IMR-90 (cell line): ENCODE data around the gene NLRP1. TPM values are rescaled to one million over a fixed set of nuclear protein-coding genes. Genes with fewer than 3 reads are reported as not detected.

Experiments
- ATAC-seq: fragments of 200-7000 bp; cut with Tn5 transposase; 2 replicates; pipeline ENCODE4 v1.9.1; 2020; ENCODE audit warnings: low read depth, mild to moderate bottlenecking, moderate library complexity
- BruUV-seq: library from RNA; stranded (reverse); fragments of 400-500 nt; replicated peaks from 2 replicates; lab custom pipeline; 2021; lab: Mats Ljungman, UMichigan
- CTCF ChIA-PET: fragments of 300-600 bp; formaldehyde crosslinking; extraction: SDS; loops from one replicate; lab custom pipeline; 2021; ENCODE audit warnings: antibody characterized with exemption; lab: Yijun Ruan, JAX
- POLR2A ChIA-PET: fragments of 300-600 bp; sonication (Branson Sonifier 250); formaldehyde crosslinking; loops from one replicate; lab custom pipeline; 2022; ENCODE audit warnings: antibody characterized with exemption; ENCODE audit not compliant: unreplicated experiment; lab: Charles Lee
- DNase-seq: peaks from one replicate; pipeline ENCODE4 v3.0.0; 2013
- H2AFZ ChIP-seq: replicated peaks from 2 replicates; pipeline ENCODE3; 2013; ENCODE audit warnings: low read length, mild to moderate bottlenecking; ENCODE audit not compliant: poor library complexity
- H2AK5ac ChIP-seq: 2 replicates; pipeline ENCODE4 v1.6.1; 2013; ENCODE audit warnings: low read depth, low read length, inconsistent platforms
- H2AK9ac ChIP-seq: replicated peaks from 2 replicates; pipeline ENCODE3; 2013; ENCODE audit warnings: mild to moderate bottlenecking, low read depth, low read length, moderate library complexity; ENCODE audit not compliant: poor library complexity
- H2BK120ac ChIP-seq: 2 replicates; pipeline ENCODE4 v1.6.1; 2013; ENCODE audit warnings: low read depth, low read length, inconsistent platforms
- H2BK15ac ChIP-seq: 3 replicates; pipeline ENCODE4 v1.6.1; 2013; ENCODE audit warnings: low read depth, low read length, inconsistent platforms
- H2BK20ac ChIP-seq: 2 replicates; pipeline ENCODE4 v1.6.1; 2013; ENCODE audit warnings: low read depth, mild to moderate bottlenecking, inconsistent platforms, low read length, moderate library complexity
- H2BK5ac ChIP-seq: 2 replicates; pipeline ENCODE4 v1.6.1; 2013; ENCODE audit warnings: mild to moderate bottlenecking, low read depth, low read length, inconsistent platforms; ENCODE audit not compliant: poor library complexity, severe bottlenecking
- H3K14ac ChIP-seq: replicated peaks from 2 replicates; pipeline ENCODE4 v1.6.1; 2013; ENCODE audit warnings: low read depth, low read length, inconsistent platforms
- H3K18ac ChIP-seq: 2 replicates; pipeline ENCODE4 v1.6.1; 2013; ENCODE audit warnings: low read depth, low read length, control low read depth
- H3K23ac ChIP-seq: 2 replicates; pipeline ENCODE4 v1.6.1; 2013; ENCODE audit warnings: low read depth, low read length, inconsistent platforms
- H3K27ac ChIP-seq: 2 replicates; pipeline ENCODE4 v1.5.1; 2013; ENCODE audit warnings: mild to moderate bottlenecking, control low read depth, low read length; ENCODE audit not compliant: insufficient read depth
- H3K27me3 ChIP-seq: 2 replicates; pipeline ENCODE4 v1.6.1; 2013; ENCODE audit warnings: low read length; ENCODE audit not compliant: control insufficient read depth, insufficient read depth
- H3K36me3 ChIP-seq: 2 replicates; pipeline ENCODE4 v1.6.1; 2013; ENCODE audit warnings: low read length, mixed read lengths; ENCODE audit not compliant: control insufficient read depth, insufficient read depth
- H3K4ac ChIP-seq: 2 replicates; pipeline ENCODE4 v1.6.1; 2013; ENCODE audit warnings: low read depth, low read length, inconsistent platforms
- H3K4me1 ChIP-seq: 2 replicates; pipeline ENCODE4 v1.6.1; 2013; ENCODE audit warnings: low read length, mixed read lengths; ENCODE audit not compliant: control insufficient read depth, insufficient read depth
- H3K4me2 ChIP-seq: 2 replicates; pipeline ENCODE4 v1.6.1; 2013; ENCODE audit warnings: low read depth, mild to moderate bottlenecking, control low read depth, low read length, moderate library complexity
- H3K4me3 ChIP-seq: 2 replicates; pipeline ENCODE4 v1.5.1; 2013; ENCODE audit warnings: low read depth, mild to moderate bottlenecking, control low read depth, low read length, moderate library complexity; ENCODE audit not compliant: insufficient read depth
- H3K56ac ChIP-seq: 2 replicates; pipeline ENCODE4 v1.6.1; 2013; ENCODE audit warnings: low read length, inconsistent platforms; ENCODE audit not compliant: insufficient read depth; ENCODE audit errors: extremely low read depth
- H3K79me1 ChIP-seq, 2 experiments: 2 replicates each; pipeline ENCODE4 v1.6.1; 2013; ENCODE audit warnings: low read length in 2 of 2, inconsistent platforms in 1 of 2, low read depth in 1 of 2
- H3K9ac ChIP-seq: 2 replicates; pipeline ENCODE4 v1.6.1; 2013; ENCODE audit warnings: low read depth, low read length, control low read depth
- H3K9me1 ChIP-seq: 2 replicates; pipeline ENCODE4 v1.6.1; 2013; ENCODE audit warnings: low read length, inconsistent platforms; ENCODE audit not compliant: insufficient read depth
- H3K9me3 ChIP-seq: 2 replicates; pipeline ENCODE4 v1.6.1; 2013; ENCODE audit warnings: low read length; ENCODE audit not compliant: control insufficient read depth, insufficient read depth
- H4K20me1 ChIP-seq: 2 replicates; pipeline ENCODE4 v1.6.1; 2013; ENCODE audit warnings: low read length, inconsistent platforms; ENCODE audit not compliant: insufficient read depth
- H4K5ac ChIP-seq: 2 replicates; pipeline ENCODE4 v1.6.1; 2013; ENCODE audit warnings: mild to moderate bottlenecking, low read depth, low read length, control low read depth
- H4K8ac ChIP-seq, 2 experiments: 2 replicates each; pipeline ENCODE4 v1.6.1; 2013; ENCODE audit warnings: low read depth in 2 of 2, low read length in 2 of 2, control low read depth in 1 of 2, inconsistent platforms in 1 of 2
- H4K91ac ChIP-seq: 2 replicates; pipeline ENCODE4 v1.6.1; 2013; ENCODE audit warnings: low read depth, low read length, inconsistent platforms; ENCODE audit not compliant: insufficient read depth
- BHLHE40 ChIP-seq: fragments of 150-350 bp; IDR thresholded peaks from 2 replicates; pipeline ENCODE4 v1.6.1; 2016; ENCODE audit warnings: mild to moderate bottlenecking, low read depth, low read length
- CEBPB ChIP-seq: IDR thresholded peaks from 2 replicates; pipeline ENCODE4 v1.6.1; 2012; ENCODE audit warnings: low read depth, low read length, improper control_type of control experiment
- FOS ChIP-seq: fragments of 150-350 bp; IDR thresholded peaks from 2 replicates; pipeline ENCODE4 v1.6.1; 2016; ENCODE audit warnings: low read depth, low read length
- MAFK ChIP-seq: IDR thresholded peaks from 2 replicates; pipeline ENCODE4 v1.6.1; 2012; ENCODE audit warnings: low read depth, low read length, improper control_type of control experiment
- MAZ ChIP-seq: IDR thresholded peaks from 2 replicates; pipeline ENCODE4 v1.6.1; 2012; ENCODE audit warnings: low read depth, mild to moderate bottlenecking, low read length, improper control_type of control experiment, moderate library complexity, borderline replicate concordance
- NFE2L2 ChIP-seq: fragments of 150-350 bp; IDR thresholded peaks from 2 replicates; pipeline ENCODE4 v1.6.1; 2016; ENCODE audit warnings: low read depth, mild to moderate bottlenecking, low read length
- POLR2A ChIP-seq: IDR thresholded peaks from 2 replicates; pipeline ENCODE4 v1.6.1; 2012; ENCODE audit warnings: mild to moderate bottlenecking, low read depth, low read length
- SMC3 ChIP-seq: fragments of 150-350 bp; IDR thresholded peaks from 2 replicates; pipeline ENCODE4 v1.6.1; 2016; ENCODE audit warnings: low read depth, mild to moderate bottlenecking, antibody characterized with exemption, low read length, moderate library complexity
- WGBS, 2 experiments: methylation state at CpG; one replicate each; pipeline versions ENCODE4 v1.1.5 to v1.1.7; 2013; ENCODE audit warnings: missing lambda C conversion rate in 2 of 2; ENCODE audit not compliant: insufficient read length in 1 of 2; ENCODE audit errors: extremely low coverage in 2 of 2; 5-methylcytosine and 5-hydroxymethylcytosine counted together
- dilution Hi-C: fragments of 300-500 bp; cut with HindIII; formaldehyde crosslinking; loops from one replicate; pipeline ENCODE4 v1.14.3; 2018; ENCODE audit warnings: low sequenced_read_pairs; ENCODE audit not compliant: unreplicated experiment
- in situ Hi-C: fragments of 300-500 bp; cut with MboI; formaldehyde crosslinking; loops from 3 replicates; pipeline ENCODE4 v1.14.3; 2019; ENCODE audit warnings: low sequenced_read_pairs, inconsistent platforms, mixed read lengths
- intact Hi-C: fragments of 100-400 bp; cut with micrococcal nuclease; formaldehyde crosslinking; loops from 2 replicates; pipeline ENCODE4 v1.10.0; 2022
- polyA plus RNA-seq, 3 experiments: library from polyadenylated mRNA; depleted of rRNA; stranded (reverse); fragments of >200 nt; gene quantifications; 2 replicates each; pipeline ENCODE4 v1.2.3, GENCODE V29; 2012; ENCODE audit warnings: low replicate concordance in 1 of 3
- total RNA-seq: library from RNA; depleted of rRNA; stranded (reverse); fragments of >200 nt; gene quantifications from 2 replicates; pipeline ENCODE4 v1.2.3, GENCODE V29; 2012
- TF ChIP-seq, protein P1 (sequence below): fragments of 150-350 bp; IDR thresholded peaks from 2 replicates; pipeline ENCODE4 v1.6.1; 2017; ENCODE audit warnings: mild to moderate bottlenecking, antibody characterized with exemption, low read length, low read depth
- TF ChIP-seq, protein P2 (sequence below): conservative IDR thresholded peaks from 2 replicates; pipeline ENCODE4 v1.5.1; 2012; ENCODE audit warnings: mild to moderate bottlenecking, low read depth, low read length, improper control_type of control experiment

NLRP1 gene
- total and polyA plus RNA-seq, 2 of the 4 experiments (the other 2 are of a cell fraction): 134 to 340 TPM

DNA sequence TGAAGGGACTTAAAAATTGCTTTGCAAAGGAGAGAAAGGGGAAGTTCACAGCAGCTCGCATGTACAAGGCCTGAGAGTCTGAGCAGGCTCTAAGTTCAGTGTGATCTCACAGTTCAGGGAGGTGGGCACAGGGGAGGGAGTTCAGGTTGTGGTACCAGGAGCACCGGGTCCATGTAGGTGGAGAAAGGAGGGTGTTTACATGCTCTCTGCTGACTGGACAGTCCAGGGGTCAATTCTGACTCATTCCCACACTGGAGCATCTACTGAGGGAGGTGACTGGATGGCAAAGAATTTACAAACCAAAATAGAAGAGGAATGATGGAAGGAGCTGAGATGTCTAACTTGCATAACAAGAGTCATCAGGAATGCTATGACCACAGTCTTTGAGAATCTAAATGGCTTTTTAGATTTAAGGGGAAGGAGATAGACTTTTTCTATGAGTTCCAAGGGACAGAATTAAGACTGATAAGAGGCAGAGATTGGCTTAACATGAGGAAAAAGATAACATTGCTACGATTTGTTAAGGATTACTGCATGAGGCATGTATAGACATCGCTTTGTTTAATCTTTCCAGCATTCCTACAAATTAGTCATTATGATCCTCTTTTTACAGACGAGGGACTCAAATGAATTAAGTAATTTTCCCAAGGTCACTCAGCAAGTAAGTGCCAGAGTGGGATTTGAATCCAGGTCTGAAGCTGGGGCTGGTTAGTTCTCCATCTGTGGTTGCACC lies 68.1 kb downstream of the NLRP1 start:
- Histone ChIP-seq H3K9ac (peak overlapping the region; percentile 43), H3K4me1 (peaks cover 20% of the 10 kb centered on the region), H3K23ac (peak overlapping the region; percentile 93), H3K27ac (peak overlapping the region; percentile 99), H3K4me2 (peak overlapping the region; percentile 60), H2AK5ac (peak overlapping the region; percentile 97), H4K91ac (peak overlapping the region; percentile 99), H2BK5ac (peak overlapping the region; percentile 98), H3K56ac (peak overlapping the region; percentile 95), H2BK120ac (peak overlapping the region; percentile 98), H4K20me1 (peaks cover 3% of the 10 kb centered on the region; the same call in 1 of the 2 replicates), H2BK15ac (peak overlapping the region; percentile 96; the same call in 2 of the 3 replicates), H4K5ac (peak overlapping the region; percentile 97), H3K36me3 (peaks cover 5% of the 10 kb centered on the region; the same call in 1 of the 2 replicates), H2BK20ac (peak overlapping the region; percentile 99), H3K27me3 (no peaks in the 10 kb centered on the region), H3K14ac (peak overlapping the region; percentile 93), H4K8ac (peak overlapping the region; percentile 86 to 97), H3K4me3 (no peak overlapping the region), H3K79me1 (peaks cover 9 to 31% of the 10 kb centered on the region in 2 experiments), H3K18ac (peak overlapping the region; percentile 97), H3K9me3 (no peaks in the 10 kb centered on the region), H2AFZ (peak overlapping the region; percentile 52), H2AK9ac (peak overlapping the region; percentile 71), H3K9me1 (peaks cover 31% of the 10 kb centered on the region), H3K4ac (peak overlapping the region; percentile 97)
- dilution Hi-C loops (no loop called here), intact Hi-C loops (loop anchor here (1.0 kb wide), 2 partner anchors 8 to 30 kb away; partner anchors contain the start of genes DERL2 and MIS12), in situ Hi-C loops (no loop called here)
- WGBS, 2 experiments: no CpG with 5 or more reads among the region's 5 CpGs
- ChIA-PET POLR2A (interaction anchor here (1.5 kb wide), 1 partner anchor 30 kb away, joined by 3 read pairs; the partner anchor contains the start of genes DERL2 and MIS12), CTCF (interaction anchor here (1.2 to 1.3 kb wide), 2 partner anchors 10 to 16 kb away, joined by 3 to 4 read pairs; a partner anchor contains a TSS)
- peak; percentile 100 for DNase-seq
- TF ChIP-seq FOS (peak; percentile 100), CEBPB (peak; percentile 82), MAFK (peak; percentile 86), BHLHE40 (peak; percentile 71), NFE2L2 (peak; percentile 57; the same call in 1 of the 2 replicates), SMC3 (no peak), POLR2A (no peak), MAZ (peak; percentile 40; the same call in 1 of the 2 replicates)
- TF ChIP-seq, protein P1, sequence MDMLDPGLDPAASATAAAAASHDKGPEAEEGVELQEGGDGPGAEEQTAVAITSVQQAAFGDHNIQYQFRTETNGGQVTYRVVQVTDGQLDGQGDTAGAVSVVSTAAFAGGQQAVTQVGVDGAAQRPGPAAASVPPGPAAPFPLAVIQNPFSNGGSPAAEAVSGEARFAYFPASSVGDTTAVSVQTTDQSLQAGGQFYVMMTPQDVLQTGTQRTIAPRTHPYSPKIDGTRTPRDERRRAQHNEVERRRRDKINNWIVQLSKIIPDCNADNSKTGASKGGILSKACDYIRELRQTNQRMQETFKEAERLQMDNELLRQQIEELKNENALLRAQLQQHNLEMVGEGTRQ: no peak
- TF ChIP-seq, protein P2, sequence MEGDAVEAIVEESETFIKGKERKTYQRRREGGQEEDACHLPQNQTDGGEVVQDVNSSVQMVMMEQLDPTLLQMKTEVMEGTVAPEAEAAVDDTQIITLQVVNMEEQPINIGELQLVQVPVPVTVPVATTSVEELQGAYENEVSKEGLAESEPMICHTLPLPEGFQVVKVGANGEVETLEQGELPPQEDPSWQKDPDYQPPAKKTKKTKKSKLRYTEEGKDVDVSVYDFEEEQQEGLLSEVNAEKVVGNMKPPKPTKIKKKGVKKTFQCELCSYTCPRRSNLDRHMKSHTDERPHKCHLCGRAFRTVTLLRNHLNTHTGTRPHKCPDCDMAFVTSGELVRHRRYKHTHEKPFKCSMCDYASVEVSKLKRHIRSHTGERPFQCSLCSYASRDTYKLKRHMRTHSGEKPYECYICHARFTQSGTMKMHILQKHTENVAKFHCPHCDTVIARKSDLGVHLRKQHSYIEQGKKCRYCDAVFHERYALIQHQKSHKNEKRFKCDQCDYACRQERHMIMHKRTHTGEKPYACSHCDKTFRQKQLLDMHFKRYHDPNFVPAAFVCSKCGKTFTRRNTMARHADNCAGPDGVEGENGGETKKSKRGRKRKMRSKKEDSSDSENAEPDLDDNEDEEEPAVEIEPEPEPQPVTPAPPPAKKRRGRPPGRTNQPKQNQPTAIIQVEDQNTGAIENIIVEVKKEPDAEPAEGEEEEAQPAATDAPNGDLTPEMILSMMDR: no peak
- BruUV-seq: no TSS peak
- ATAC-seq: peak; percentile 95
